GM12872 (cell line): ENCODE measurements around the gene RECQL.

Experiments used
- CTCF ChIP-seq: IDR thresholded peaks from 3 replicates; pipeline ENCODE4 v1.5.1; 2011; ENCODE audit warnings: low read depth, mild to moderate bottlenecking, low read length, moderate library complexity; ENCODE audit not compliant: insufficient read depth

The RECQL gene, protein sequence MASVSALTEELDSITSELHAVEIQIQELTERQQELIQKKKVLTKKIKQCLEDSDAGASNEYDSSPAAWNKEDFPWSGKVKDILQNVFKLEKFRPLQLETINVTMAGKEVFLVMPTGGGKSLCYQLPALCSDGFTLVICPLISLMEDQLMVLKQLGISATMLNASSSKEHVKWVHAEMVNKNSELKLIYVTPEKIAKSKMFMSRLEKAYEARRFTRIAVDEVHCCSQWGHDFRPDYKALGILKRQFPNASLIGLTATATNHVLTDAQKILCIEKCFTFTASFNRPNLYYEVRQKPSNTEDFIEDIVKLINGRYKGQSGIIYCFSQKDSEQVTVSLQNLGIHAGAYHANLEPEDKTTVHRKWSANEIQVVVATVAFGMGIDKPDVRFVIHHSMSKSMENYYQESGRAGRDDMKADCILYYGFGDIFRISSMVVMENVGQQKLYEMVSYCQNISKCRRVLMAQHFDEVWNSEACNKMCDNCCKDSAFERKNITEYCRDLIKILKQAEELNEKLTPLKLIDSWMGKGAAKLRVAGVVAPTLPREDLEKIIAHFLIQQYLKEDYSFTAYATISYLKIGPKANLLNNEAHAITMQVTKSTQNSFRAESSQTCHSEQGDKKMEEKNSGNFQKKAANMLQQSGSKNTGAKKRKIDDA

GRCh38 chr12:21501258-21502163 is at the start of gene RECQL, which contains the start of gene GOLT1B:
Gene RECQL (minus strand): TSS chr12:21501635. CDS start chr12:21499570, 2,065 bp downstream.
Gene GOLT1B (plus strand): TSS chr12:21501789. CDS start chr12:21501924, 135 bp downstream.
- no peak for TF ChIP-seq CTCF

GRCh38 chr12:21547437-21547836 is 46.0 kb upstream of the RECQL start:
- TF ChIP-seq CTCF = no peak

DNA sequence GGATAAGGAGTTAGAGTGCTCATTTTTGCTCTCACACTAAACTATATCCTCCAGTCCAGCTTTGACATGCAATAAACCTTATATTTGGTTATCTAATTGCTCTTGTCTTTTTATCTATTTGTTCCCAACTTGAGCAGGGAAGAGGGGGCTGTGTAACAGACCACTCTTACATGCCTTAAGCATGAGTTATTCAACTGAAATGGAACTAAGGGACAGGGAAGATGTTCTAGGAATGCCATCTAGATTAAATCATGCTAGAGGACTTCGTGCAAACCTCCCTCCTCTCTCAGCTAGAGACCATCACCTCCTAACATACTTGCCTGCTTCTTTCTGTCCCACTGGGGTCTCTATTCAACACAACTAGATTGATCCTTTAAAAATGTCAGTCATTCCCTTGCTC is 45.3 kb upstream of the RECQL start:
- no peak for TF ChIP-seq CTCF

DNA sequence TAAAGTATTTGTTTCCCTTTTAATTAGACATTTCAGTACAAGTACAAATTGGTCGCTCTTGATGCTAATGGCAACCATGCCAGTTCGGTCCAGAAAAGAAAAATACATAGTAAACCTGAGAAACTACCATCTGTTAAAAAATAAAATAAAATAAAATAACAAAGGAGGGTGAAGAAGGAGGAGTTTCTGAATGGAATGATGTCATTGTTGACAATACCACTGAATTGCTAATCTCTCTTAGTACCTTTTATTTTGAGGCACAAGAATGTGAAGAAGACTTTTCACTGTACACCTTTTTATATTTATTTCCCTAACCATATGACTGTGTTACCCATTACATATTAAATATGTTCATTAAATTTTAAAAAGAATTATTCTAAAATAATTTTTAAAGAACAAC is 44.1 kb upstream of the RECQL start:
- TF ChIP-seq CTCF = no peak

DNA sequence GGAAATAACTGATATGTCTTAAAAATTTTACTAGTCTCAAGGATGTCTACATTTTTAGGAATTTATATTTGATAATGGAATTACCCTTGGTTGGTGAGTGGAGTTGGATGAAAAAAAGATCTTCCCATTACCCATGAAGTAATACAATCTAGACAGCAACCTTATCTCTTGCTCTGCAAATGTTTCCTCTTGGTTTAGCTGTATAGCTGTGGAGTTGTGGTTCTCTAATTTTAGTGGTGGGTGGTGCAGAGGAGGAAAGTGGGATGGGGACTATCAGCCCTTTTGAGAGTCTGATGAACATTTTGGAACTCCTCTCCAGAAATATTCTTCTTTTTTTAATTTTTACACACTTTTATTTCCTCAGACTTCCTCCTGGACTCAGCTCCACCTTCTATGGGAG is 41.7 kb upstream of the RECQL start:
- no peak for TF ChIP-seq CTCF

- no peak for TF ChIP-seq CTCF
Observed at GRCh38 chr12:21542403-21542802, 41.0 kb upstream of the RECQL start.

GRCh38 chr12:21541773-21542172 is 40.3 kb upstream of the RECQL start:
- no peak for TF ChIP-seq CTCF
